HUES6 (cell line): Measurements from ENCODE around the gene STAP1.

ENCODE experiments used
- H3K27ac ChIP-seq: 2 replicates; pipeline ENCODE4 v1.7.0; 2013; ENCODE audit warnings: low read depth, mild to moderate bottlenecking, low read length, inconsistent platforms
- H3K27me3 ChIP-seq: 2 replicates; pipeline ENCODE4 v1.6.1; 2013; ENCODE audit warnings: low read length; ENCODE audit not compliant: control insufficient read depth, insufficient read depth
- H3K36me3 ChIP-seq: 2 replicates; pipeline ENCODE4 v1.6.1; 2013; ENCODE audit warnings: low read length; ENCODE audit not compliant: control insufficient read depth, insufficient read depth
- H3K4me1 ChIP-seq: 2 replicates; pipeline ENCODE4 v1.6.1; 2013; ENCODE audit warnings: low read length; ENCODE audit not compliant: control insufficient read depth, insufficient read depth
- H3K4me3 ChIP-seq: 2 replicates; pipeline ENCODE4 v1.5.1; 2013; ENCODE audit warnings: low read depth, low read length
- H3K9ac ChIP-seq: one replicate; pipeline ENCODE4 v1.6.1; 2013; ENCODE audit warnings: mild to moderate bottlenecking, low read length
- H3K9me3 ChIP-seq: 2 replicates; pipeline ENCODE4 v1.6.1; 2013; ENCODE audit warnings: low read depth, low read length; ENCODE audit not compliant: control insufficient read depth, insufficient read depth

Gene STAP1

DNA sequence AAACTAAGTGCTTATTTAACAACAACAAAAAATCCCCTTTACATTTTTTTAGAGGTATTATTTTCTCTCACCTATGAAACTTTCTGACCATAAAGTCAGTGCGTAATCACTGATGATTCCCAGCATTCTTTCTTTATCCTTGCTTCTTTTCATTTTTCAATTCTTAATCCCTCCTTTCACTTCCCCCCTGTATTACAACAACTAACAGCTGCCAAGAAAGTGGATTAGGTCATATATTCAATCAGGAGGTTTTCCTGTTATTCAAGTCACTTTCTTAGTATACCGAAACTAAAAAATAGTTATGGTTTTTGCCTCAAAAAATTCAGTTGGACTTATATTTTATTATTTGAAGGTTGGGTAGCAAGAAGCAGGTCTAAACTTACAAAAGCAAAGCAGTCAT, 2.1 kb upstream of the STAP1 start:
- Histone ChIP-seq H3K27ac (no peak overlapping the region), H3K36me3 (no peaks in the 10 kb centered on the region), H3K4me1 (no peaks in the 10 kb centered on the region), H3K9ac (no peak overlapping the region), H3K9me3 (no peaks in the 10 kb centered on the region), H3K4me3 (no peak overlapping the region), H3K27me3 (no peaks in the 10 kb centered on the region)

DNA sequence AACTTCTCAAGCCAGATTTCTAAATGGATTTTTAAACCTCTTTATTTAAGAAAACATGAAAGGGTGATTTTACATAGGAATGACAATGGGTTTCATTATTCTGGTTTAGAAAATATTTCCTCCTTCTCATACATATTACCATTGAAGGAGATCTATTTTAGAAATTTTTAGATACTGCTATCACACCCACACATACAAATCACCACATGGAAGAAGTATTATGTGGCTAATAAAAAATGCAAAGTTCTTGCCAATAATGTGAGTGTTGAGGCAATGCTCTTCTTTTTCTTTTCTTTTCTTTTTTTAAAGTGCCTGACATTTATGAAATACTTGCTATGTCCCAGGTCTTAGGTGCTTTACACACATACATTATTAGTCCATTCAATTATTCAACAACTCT, 6.8 kb downstream of the STAP1 start:
- Histone ChIP-seq H3K4me1 (no peaks in the 10 kb centered on the region), H3K36me3 (no peaks in the 10 kb centered on the region), H3K4me3 (no peak overlapping the region), H3K27me3 (no peaks in the 10 kb centered on the region), H3K9me3 (no peaks in the 10 kb centered on the region), H3K27ac (no peak overlapping the region), H3K9ac (no peak overlapping the region)

DNA sequence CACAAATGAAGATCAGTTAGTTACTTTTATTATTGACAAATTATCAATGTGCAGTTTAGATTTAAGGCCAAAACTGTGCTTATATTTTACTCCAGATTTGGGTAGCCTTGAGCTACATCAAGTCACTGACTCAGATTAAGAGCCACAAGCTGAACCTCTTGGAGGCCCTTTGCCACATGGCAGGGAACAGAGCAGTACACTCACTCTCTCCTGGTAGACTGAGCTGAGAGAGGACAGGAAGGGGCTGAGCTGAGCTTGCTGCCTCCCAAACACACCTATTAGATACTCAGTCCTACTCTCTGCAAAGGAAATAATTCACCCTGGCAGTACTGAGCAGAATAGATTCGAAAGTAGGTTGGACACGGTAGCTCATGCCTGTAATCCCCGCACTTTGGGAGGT, 7.8 kb downstream of the STAP1 start:
- no peak overlapping the region for H3K27ac ChIP-seq
- H3K9ac ChIP-seq, result no peak overlapping the region
- no peak overlapping the region for H3K4me3 ChIP-seq
- no peaks in the 10 kb centered on the region for H3K4me1 ChIP-seq
- H3K27me3 ChIP-seq, result no peaks in the 10 kb centered on the region
- H3K36me3 ChIP-seq, result no peaks in the 10 kb centered on the region
- no peaks in the 10 kb centered on the region for H3K9me3 ChIP-seq

- Histone ChIP-seq H3K9me3 (no peaks in the 10 kb centered on the region), H3K27ac (no peak overlapping the region), H3K27me3 (no peaks in the 10 kb centered on the region), H3K4me1 (no peaks in the 10 kb centered on the region), H3K9ac (no peak overlapping the region), H3K36me3 (no peaks in the 10 kb centered on the region), H3K4me3 (no peak overlapping the region)
Measured at GRCh38 chr4:67568820-67569219, 10.3 kb downstream of the STAP1 start.

GRCh38 chr4:67570537-67570936, 12.0 kb downstream of the STAP1 start:
- H3K4me3 ChIP-seq, result no peak overlapping the region
- H3K4me1 ChIP-seq, result peaks cover 4% of the 10 kb centered on the region; the same call in 1 of the 2 replicates
- H3K9ac ChIP-seq, result no peak overlapping the region
- no peaks in the 10 kb centered on the region for H3K9me3 ChIP-seq
- H3K27me3 ChIP-seq, result no peaks in the 10 kb centered on the region
- no peaks in the 10 kb centered on the region for H3K36me3 ChIP-seq
- no peak overlapping the region for H3K27ac ChIP-seq

DNA sequence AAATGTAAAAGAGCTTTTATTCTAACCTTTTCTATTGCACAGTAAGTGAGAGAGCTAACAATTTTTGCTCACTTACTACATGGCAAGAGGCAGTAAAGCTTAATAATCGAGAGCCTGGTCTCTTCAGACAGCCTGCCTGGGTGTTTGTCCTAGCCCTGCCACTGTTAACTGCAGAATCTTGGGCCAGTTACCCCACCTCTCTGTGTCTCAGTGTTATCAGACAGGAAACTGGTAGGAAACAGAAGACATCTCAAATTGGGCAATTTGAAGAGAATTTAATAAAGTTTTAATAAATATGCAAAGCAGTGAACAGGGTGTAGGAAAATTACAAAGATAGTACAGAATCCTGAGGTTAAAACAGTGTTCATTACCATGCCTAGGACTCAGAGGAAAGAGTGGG, 13.4 kb downstream of the STAP1 start:
- Histone ChIP-seq H3K4me3 (no peak overlapping the region), H3K27me3 (no peaks in the 10 kb centered on the region), H3K9me3 (no peaks in the 10 kb centered on the region), H3K36me3 (no peaks in the 10 kb centered on the region), H3K9ac (no peak overlapping the region), H3K27ac (no peak overlapping the region), H3K4me1 (peaks cover 7% of the 10 kb centered on the region; the same call in 1 of the 2 replicates)

- H3K4me3 ChIP-seq, result no peak overlapping the region
Measured at GRCh38 chr4:67573193-67573592, 14.7 kb downstream of the STAP1 start.

GRCh38 chr4:67575232-67576058, 16.9 kb downstream of the STAP1 start:
- H3K27ac ChIP-seq, result peak overlapping the region; percentile 50; the same call in 1 of the 2 replicates
- H3K4me3 ChIP-seq, result no peak overlapping the region
- H3K9ac ChIP-seq, result no peak overlapping the region

More at GRCh38 chr4:67573193-67573592, 14.7 kb downstream of the STAP1 start:
- Histone ChIP-seq H3K36me3 (no peaks in the 10 kb centered on the region), H3K27me3 (no peaks in the 10 kb centered on the region), H3K9ac (no peak overlapping the region), H3K9me3 (no peaks in the 10 kb centered on the region), H3K27ac (no peak overlapping the region), H3K4me1 (peaks cover 7% of the 10 kb centered on the region; the same call in 1 of the 2 replicates)

DNA sequence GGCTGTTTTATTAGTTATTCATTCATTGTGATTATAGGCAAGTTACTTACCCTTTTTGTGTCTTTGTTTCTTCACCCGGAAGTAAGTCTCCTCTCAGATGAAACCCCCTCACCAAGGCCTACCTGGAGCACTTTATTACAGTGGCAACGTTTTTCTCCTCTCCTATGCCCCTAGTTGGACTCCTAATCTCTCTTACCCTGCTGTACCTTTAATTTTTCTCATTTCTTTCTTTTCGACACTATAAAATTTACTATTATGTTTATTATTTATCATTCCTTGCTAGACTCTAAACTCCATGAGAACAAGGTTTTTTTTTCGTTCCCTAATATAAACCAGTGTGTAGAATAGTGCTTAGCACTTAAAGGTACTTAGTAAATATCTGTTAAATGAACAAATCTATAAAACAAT, 17.5 kb downstream of the STAP1 start:
- no peak overlapping the region for H3K9ac ChIP-seq
- H3K4me3 ChIP-seq, result no peak overlapping the region
- H3K9me3 ChIP-seq, result no peaks in the 10 kb centered on the region
- H3K4me1 ChIP-seq, result peaks cover 7% of the 10 kb centered on the region; the same call in 1 of the 2 replicates
- no peak overlapping the region for H3K27ac ChIP-seq
- H3K27me3 ChIP-seq, result no peaks in the 10 kb centered on the region
- no peaks in the 10 kb centered on the region for H3K36me3 ChIP-seq

More at GRCh38 chr4:67575232-67576058, 16.9 kb downstream of the STAP1 start:
- Histone ChIP-seq H3K4me1 (peaks cover 7% of the 10 kb centered on the region; the same call in 1 of the 2 replicates), H3K36me3 (no peaks in the 10 kb centered on the region), H3K9me3 (no peaks in the 10 kb centered on the region), H3K27me3 (no peaks in the 10 kb centered on the region)

GRCh38 chr4:67576538-67576937, 18.0 kb downstream of the STAP1 start:
- Histone ChIP-seq H3K36me3 (no peaks in the 10 kb centered on the region), H3K9ac (no peak overlapping the region), H3K27ac (no peak overlapping the region), H3K4me3 (no peak overlapping the region), H3K9me3 (no peaks in the 10 kb centered on the region), H3K4me1 (peaks cover 7% of the 10 kb centered on the region; the same call in 1 of the 2 replicates), H3K27me3 (no peaks in the 10 kb centered on the region)

DNA sequence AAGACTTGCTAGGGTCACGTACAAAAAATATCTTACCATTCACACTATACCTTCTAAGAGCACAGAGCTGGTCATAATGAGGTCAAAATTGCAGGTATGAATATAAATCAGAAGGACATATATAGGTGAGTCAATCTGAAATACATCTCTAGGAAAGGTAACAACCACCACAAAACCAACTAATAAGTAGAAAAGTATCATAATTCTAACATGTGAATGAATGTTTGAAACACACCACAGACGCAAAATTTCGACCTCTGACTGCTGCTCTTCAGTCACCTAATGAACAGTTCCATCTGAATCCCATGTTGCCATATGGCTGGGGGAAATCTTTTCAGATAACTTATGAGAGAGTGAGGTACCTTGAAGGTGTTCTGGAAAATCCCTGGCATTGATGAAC, 22.1 kb downstream of the STAP1 start:
- no peak overlapping the region for H3K4me3 ChIP-seq
- H3K27me3 ChIP-seq, result no peaks in the 10 kb centered on the region
- no peaks in the 10 kb centered on the region for H3K9me3 ChIP-seq
- H3K27ac ChIP-seq, result no peak overlapping the region
- H3K9ac ChIP-seq, result no peak overlapping the region
- no peaks in the 10 kb centered on the region for H3K36me3 ChIP-seq
- 0 out of 2 replicates have a peak, but pooled peaks cover 2% of the 10 kb centered on the region for H3K4me1 ChIP-seq
